PC-9 (cell line): ENCODE measurements around the gene LILRB3.
"Not testable (repeated sequence)": the region's sequence is repeated elsewhere in the genome, so short reads cannot be mapped to it uniquely, and the experiment has no call there.

Source experiments
- EZH2 ChIP-seq: fragments of 200-600 bp; sonication (generic); IDR thresholded peaks from 2 replicates; pipeline ENCODE4 v1.8.0; 2017; ENCODE audit warnings: antibody characterized with exemption, low read depth
- TF ChIP-seq, protein P1 (sequence below): fragments of 200-600 bp; sonication (generic); conservative IDR thresholded peaks from 2 replicates; pipeline ENCODE4 v1.6.1; 2017; ENCODE audit warnings: mixed run types, antibody characterized with exemption, mild to moderate bottlenecking, moderate library complexity

DNA sequence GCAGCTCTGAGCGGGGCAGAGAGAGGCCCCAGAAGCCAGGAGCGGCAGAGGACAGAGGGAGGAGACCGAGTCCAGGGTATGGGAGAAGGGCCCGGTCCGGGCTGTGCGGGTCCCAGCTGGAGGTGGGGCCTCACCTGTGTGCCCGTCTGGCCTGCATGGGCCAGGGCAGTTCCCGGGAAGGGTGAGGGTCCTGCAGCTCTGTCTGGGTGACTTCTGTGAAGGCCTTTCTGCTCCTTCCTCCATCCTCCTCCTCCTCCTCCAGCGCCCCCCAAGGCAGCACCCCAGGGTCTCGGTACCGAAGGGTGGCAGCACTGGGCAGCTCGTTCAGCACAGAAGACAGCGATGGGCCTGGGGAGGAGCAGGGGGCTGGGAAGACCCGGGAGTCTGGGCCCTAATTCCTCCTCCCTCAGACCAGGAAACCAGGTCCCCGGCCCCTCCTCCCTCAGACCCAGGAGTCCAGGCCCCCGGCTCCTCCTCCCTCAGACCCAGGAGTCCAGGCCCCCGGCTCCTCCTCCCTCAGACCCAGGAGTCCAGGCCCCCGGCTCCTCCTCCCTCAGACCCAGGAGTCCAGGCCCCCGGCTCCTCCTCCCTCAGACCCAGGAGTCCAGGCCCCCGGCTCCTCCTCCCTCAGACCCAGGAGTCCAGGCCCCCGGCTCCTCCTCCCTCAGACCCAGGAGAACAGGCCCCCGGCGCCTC, 50.9 kb downstream of the LILRB3 start:
- TF ChIP-seq, protein P1, sequence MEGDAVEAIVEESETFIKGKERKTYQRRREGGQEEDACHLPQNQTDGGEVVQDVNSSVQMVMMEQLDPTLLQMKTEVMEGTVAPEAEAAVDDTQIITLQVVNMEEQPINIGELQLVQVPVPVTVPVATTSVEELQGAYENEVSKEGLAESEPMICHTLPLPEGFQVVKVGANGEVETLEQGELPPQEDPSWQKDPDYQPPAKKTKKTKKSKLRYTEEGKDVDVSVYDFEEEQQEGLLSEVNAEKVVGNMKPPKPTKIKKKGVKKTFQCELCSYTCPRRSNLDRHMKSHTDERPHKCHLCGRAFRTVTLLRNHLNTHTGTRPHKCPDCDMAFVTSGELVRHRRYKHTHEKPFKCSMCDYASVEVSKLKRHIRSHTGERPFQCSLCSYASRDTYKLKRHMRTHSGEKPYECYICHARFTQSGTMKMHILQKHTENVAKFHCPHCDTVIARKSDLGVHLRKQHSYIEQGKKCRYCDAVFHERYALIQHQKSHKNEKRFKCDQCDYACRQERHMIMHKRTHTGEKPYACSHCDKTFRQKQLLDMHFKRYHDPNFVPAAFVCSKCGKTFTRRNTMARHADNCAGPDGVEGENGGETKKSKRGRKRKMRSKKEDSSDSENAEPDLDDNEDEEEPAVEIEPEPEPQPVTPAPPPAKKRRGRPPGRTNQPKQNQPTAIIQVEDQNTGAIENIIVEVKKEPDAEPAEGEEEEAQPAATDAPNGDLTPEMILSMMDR = peak; percentile 40; the same call in 1 of the 2 replicates
- not testable (repeated sequence) for TF ChIP-seq EZH2
